Left lung (tissue), 10 donors: Measurements from ENCODE around the gene CCDC124. TPM values are rescaled to one million over a fixed set of nuclear protein-coding genes. Genes with fewer than 3 reads are reported as not detected.

Experiments
- ATAC-seq: fragments of 200-7000 bp; cut with Tn5 transposase; one replicate; pipeline ENCODE4 v1.9.1; 2020; ENCODE audit warnings: moderate library complexity
- DNase-seq, 4 donors: peaks; one replicate each; pipeline ENCODE4 v3.0.0-alpha.2; 2013 to 2020
- H3K27ac ChIP-seq, 2 donors: fragments of 200-600 bp; sonication (generic) in 1 of 2; one replicate each; pipeline versions ENCODE4 v1.5.0 to v1.8.0; 2020 to 2021
- H3K27me3 ChIP-seq, 2 donors: fragments of 200-600 bp; sonication (generic) in 1 of 2; one replicate each; pipeline versions ENCODE4 v1.5.0 to v1.8.0; 2020 to 2021
- H3K36me3 ChIP-seq, 2 donors: fragments of 200-600 bp; sonication (generic) in 1 of 2; one replicate each; pipeline versions ENCODE4 v1.5.0 to v1.8.0; 2020 to 2021
- H3K4me1 ChIP-seq, 2 donors: fragments of 200-600 bp; one replicate each; pipeline ENCODE4 v1.8.0; 2021
- H3K4me3 ChIP-seq, 2 donors: fragments of 200-600 bp; sonication (generic) in 1 of 2; one replicate each; pipeline versions ENCODE4 v1.5.0 to v1.8.0; 2020 to 2021; ENCODE audit warnings: mild to moderate bottlenecking in 1 of 2
- H3K9me3 ChIP-seq, 2 donors: fragments of 200-600 bp; sonication (generic) in 1 of 2; one replicate each; pipeline versions ENCODE4 v1.5.0 to v1.8.0; 2020 to 2021
- CTCF ChIP-seq, 2 donors: fragments of 200-600 bp; sonication (generic) in 1 of 2; IDR thresholded peaks; one replicate each; pipeline versions ENCODE4 v1.5.0 to v1.8.0; 2021; ENCODE audit warnings: antibody characterized with exemption in 2 of 2
- intact Hi-C, 2 donors: fragments of 100-400 bp; cut with DNase I; formaldehyde crosslinking; loops; one replicate each; pipeline versions ENCODE4 v1.11.2 to v1.14.2; 2022
- polyA plus RNA-seq, 6 donors: library from polyadenylated mRNA; unstranded; fragments of 120-200 nt; gene quantifications; one replicate each; pipeline ENCODE4 v1.2.1, GENCODE V29; 2013; ENCODE audit not compliant: insufficient read length in 6 of 6
- total RNA-seq, 2 donors: library from RNA; stranded (reverse); fragmentation: NEBNext Ultra II Directional; extraction: Animal tissue kit (Norgen Biotek cat#: 25700); gene quantifications; one replicate each; pipeline ENCODE4 v1.2.1, GENCODE V29; 2021
- donor health status: DM: no; HTN: yes; CAD: no.
- donor health status: DM: no; HTN: no; CAD: no.

The CCDC124 gene
- total and polyA plus RNA-seq, 8 donors = 42.0 to 75.7 (median 55.8) TPM

- Histone ChIP-seq H3K4me3 (no peak overlapping the region), H3K36me3 (no peaks in the 10 kb centered on the region), H3K4me1 (no peaks in the 10 kb centered on the region), H3K9me3 (no peaks in the 10 kb centered on the region), H3K27ac (no peak overlapping the region), H3K27me3 (peaks cover 0 to 7% of the 10 kb centered on the region in 2 donors)
- DNase-seq = no peak
- intact Hi-C loops = loop anchor here in 1 of 2 donors (10.0 kb wide), 1 partner anchor 57 kb away; no protein-coding TSS in a partner anchor
- TF ChIP-seq CTCF (IDR thresholded peaks at IDR 0.05) = no peak
- ATAC-seq = no peak
Observed at GRCh38 chr19:17922138-17922537, 10.7 kb upstream of the CCDC124 start.

GRCh38 chr19:17926044-17926443, 6.8 kb upstream of the CCDC124 start:
- Histone ChIP-seq H3K27me3 (no peaks in the 10 kb centered on the region), H3K4me1 (no peaks in the 10 kb centered on the region), H3K27ac (no peak overlapping the region), H3K4me3 (no peak overlapping the region), H3K9me3 (no peaks in the 10 kb centered on the region), H3K36me3 (no peaks in the 10 kb centered on the region)
- no peak for TF ChIP-seq CTCF (IDR thresholded peaks at IDR 0.05)
- intact Hi-C loops = loop anchor here in 1 of 2 donors (10.0 kb wide), 1 partner anchor 61 kb away; no protein-coding TSS in a partner anchor
- DNase-seq (no peak), ATAC-seq (no peak)

GRCh38 chr19:17929056-17929455, 3.8 kb upstream of the CCDC124 start:
- Histone ChIP-seq H3K4me1 (peaks cover 12 to 19% of the 10 kb centered on the region in 2 donors), H3K4me3 (no peak overlapping the region), H3K27me3 (no peaks in the 10 kb centered on the region), H3K9me3 (no peaks in the 10 kb centered on the region), H3K27ac (no peak overlapping the region), H3K36me3 (no peaks in the 10 kb centered on the region)
- intact Hi-C loops = loop anchor here in 1 of 2 donors (10.0 kb wide), 1 partner anchor 64 kb away; no protein-coding TSS in a partner anchor
- no peak for DNase-seq
- ATAC-seq = no peak
- no peak for TF ChIP-seq CTCF (IDR thresholded peaks at IDR 0.05)

GRCh38 chr19:17931532-17932191, 1.2 kb upstream of the CCDC124 start:
- Histone ChIP-seq H3K9me3 (no peaks in the 10 kb centered on the region), H3K4me3 (peak overlapping the region in 1 of 2 donors; percentile 87), H3K4me1 (peaks cover 12 to 24% of the 10 kb centered on the region in 2 donors), H3K27ac (peak overlapping the region in 1 of 2 donors; percentile 89), H3K36me3 (peaks cover 0 to 7% of the 10 kb centered on the region in 2 donors), H3K27me3 (no peaks in the 10 kb centered on the region)
- DNase-seq (peak in 1 of 4 donors; percentile 39), ATAC-seq (no peak)
- TF ChIP-seq CTCF (IDR thresholded peaks at IDR 0.05) = no peak
- intact Hi-C loops = no loop called here

- no peaks in the 10 kb centered on the region for H3K9me3 ChIP-seq
- peaks cover 0 to 23% of the 10 kb centered on the region in 2 donors for H3K36me3 ChIP-seq
- peaks cover 12 to 24% of the 10 kb centered on the region in 2 donors for H3K4me1 ChIP-seq
- TF ChIP-seq CTCF (IDR thresholded peaks at IDR 0.05) = no peak
- peak overlapping the region; percentile 37 to 89 for H3K27ac ChIP-seq
- peak; percentile 13 for ATAC-seq
- no peaks in the 10 kb centered on the region for H3K27me3 ChIP-seq
- DNase-seq = no peak
- H3K4me3 ChIP-seq = peak overlapping the region; percentile 68 to 87
- intact Hi-C loops = no loop called here
Observed at GRCh38 chr19:17933414-17934129, 757 bp downstream of the CCDC124 start.
